Activated CD4-positive, alpha-beta memory T cell treated with anti-CD3 and anti-CD28 coated beads for 36 hours (primary cell): ENCODE data around the gene HPCAL1. TPM values are rescaled to one million over a fixed set of nuclear protein-coding genes. Genes with fewer than 3 reads are reported as not detected.

ENCODE experiments used
- CTCF ChIA-PET: fragments of 350-600 bp; sonication (Branson Sonifier 250); formaldehyde crosslinking; loops from one replicate; lab custom pipeline; 2021; ENCODE audit warnings: antibody characterized with exemption, inconsistent platforms; lab: Charles Lee
- POLR2A ChIA-PET: fragments of 350-600 bp; sonication (Branson Sonifier 250); formaldehyde crosslinking; loops from one replicate; lab custom pipeline; 2021; ENCODE audit warnings: antibody characterized with exemption; lab: Charles Lee
- DNase-seq: peaks from one replicate; pipeline ENCODE4 v3.0.0-alpha.2; 2020
- H3K27ac Mint-ChIP-seq: one replicate; pipeline ENCODE4 v1.8.0; 2021; ENCODE audit warnings: mixed read lengths
- H3K27me3 Mint-ChIP-seq: one replicate; pipeline ENCODE4 v1.8.0; 2021; ENCODE audit warnings: mixed read lengths
- H3K36me3 Mint-ChIP-seq: one replicate; pipeline ENCODE4 v1.8.0; 2021; ENCODE audit warnings: mixed read lengths
- H3K4me1 Mint-ChIP-seq: one replicate; pipeline ENCODE4 v1.8.0; 2021; ENCODE audit warnings: low read depth, mixed read lengths
- H3K4me3 Mint-ChIP-seq: one replicate; pipeline ENCODE4 v1.8.0; 2021; ENCODE audit warnings: mild to moderate bottlenecking, mixed read lengths
- H3K9me3 Mint-ChIP-seq: one replicate; pipeline ENCODE4 v1.8.0; 2021; ENCODE audit warnings: mixed read lengths
- intact Hi-C: fragments of 100-400 bp; cut with micrococcal nuclease; formaldehyde crosslinking; loops from one replicate; pipeline ENCODE4 v1.15.1; 2023
- total RNA-seq, 2 experiments: library from RNA; stranded (reverse); gene quantifications; one replicate each; pipeline ENCODE4 v1.2.3, GENCODE V29; 2021

HPCAL1 gene
- total RNA-seq, 2 experiments from 2014 or later, result 82.2 to 82.6 TPM

DNA sequence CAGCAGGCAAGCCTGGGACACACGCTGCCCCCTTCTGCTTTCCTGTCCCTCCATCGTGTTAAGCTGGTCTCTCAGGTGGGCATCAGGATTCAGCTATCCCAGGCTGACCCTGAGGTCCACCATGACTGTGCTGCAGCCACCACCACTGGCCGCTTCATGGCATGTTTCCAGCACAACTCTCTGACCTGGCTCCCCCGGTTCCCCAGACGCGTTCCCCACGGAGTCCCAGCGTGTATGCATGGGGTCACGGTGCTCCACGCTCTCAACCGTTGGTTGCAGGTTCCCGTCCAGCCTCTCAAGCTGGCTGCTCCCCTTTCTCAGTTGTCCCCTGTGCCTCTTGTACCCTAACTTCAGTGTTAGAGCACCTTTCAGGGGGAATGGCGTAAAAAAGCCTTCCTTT lies 20.3 kb downstream of the HPCAL1 start:
- Mint-ChIP-seq H3K27me3 (no peaks in the 10 kb centered on the region), H3K36me3 (peaks cover 8% of the 10 kb centered on the region), H3K9me3 (no peaks in the 10 kb centered on the region), H3K4me3 (no peak overlapping the region), H3K27ac (no peak overlapping the region), H3K4me1 (peaks cover 62% of the 10 kb centered on the region)
- DNase-seq, result no peak
- intact Hi-C loops, result no loop called here
- ChIA-PET POLR2A (interaction anchor here (1.2 kb wide), 1 partner anchor 9 kb away, joined by 4 read pairs; no protein-coding TSS in a partner anchor), CTCF (interaction anchor here (1.0 to 1.9 kb wide), 4 partner anchors 8 to 85 kb away, joined by 3 to 5 read pairs (median 4); partner anchors contain the start of gene HPCAL1)

GRCh38 chr2:10323535-10323934 lies 20.8 kb downstream of the HPCAL1 start:
- DNase-seq, result no peak
- H3K4me3 Mint-ChIP-seq, result no peak overlapping the region
- intact Hi-C loops, result no loop called here
- H3K27me3 Mint-ChIP-seq, result no peaks in the 10 kb centered on the region
- no peaks in the 10 kb centered on the region for H3K9me3 Mint-ChIP-seq
- CTCF ChIA-PET, result interaction anchor here (1.0 to 1.9 kb wide), 4 partner anchors 8 to 85 kb away, joined by 3 to 5 read pairs (median 4); partner anchors contain the start of gene HPCAL1
- peaks cover 68% of the 10 kb centered on the region for H3K4me1 Mint-ChIP-seq
- peaks cover 8% of the 10 kb centered on the region for H3K36me3 Mint-ChIP-seq
- H3K27ac Mint-ChIP-seq, result no peak overlapping the region
- POLR2A ChIA-PET, result interaction anchor here (1.2 kb wide), 1 partner anchor 8 kb away, joined by 4 read pairs; no protein-coding TSS in a partner anchor

DNA sequence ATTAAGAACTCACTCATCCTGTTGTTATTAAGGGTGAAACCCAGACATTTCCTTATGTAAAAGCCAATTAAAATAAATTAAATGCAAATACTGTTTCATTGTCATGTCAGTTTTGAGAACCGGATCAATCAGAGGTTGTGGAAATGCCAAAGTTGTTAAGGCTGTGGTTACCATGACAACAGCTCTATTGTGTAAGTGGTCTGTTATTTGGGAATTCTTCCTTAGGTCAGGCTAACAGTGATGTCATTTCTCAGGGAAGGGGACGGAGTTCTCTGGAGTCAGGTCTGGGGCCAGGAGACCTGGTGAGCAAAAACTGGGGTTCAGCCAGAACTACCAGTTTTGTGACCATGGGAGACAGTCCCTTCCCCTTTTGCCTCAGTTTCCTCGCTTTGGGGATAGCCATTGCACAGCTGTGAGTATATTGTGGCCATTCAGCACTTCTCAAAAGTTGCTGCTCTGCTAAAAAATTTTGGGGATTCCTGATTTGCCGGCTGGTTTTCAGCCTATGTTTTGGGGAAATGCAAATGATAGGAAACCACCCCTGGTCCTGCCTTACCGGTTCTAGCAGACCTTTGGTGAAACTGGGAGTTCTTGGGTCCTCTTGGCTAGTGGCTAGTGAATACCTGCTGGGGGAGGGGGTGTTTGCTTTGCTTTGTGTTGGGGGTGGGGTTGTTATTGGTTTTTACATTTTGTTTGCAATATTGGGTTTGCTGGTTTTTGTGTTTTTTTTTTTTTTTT lies 21.6 kb downstream of the HPCAL1 start:
- H3K36me3 Mint-ChIP-seq, result peaks cover 8% of the 10 kb centered on the region
- CTCF ChIA-PET, result interaction anchor here (1.0 to 1.9 kb wide), 3 partner anchors 19 to 84 kb away, joined by 3 to 5 read pairs (median 5); partner anchors contain the start of gene HPCAL1
- POLR2A ChIA-PET, result no interaction called here
- intact Hi-C loops, result no loop called here
- H3K9me3 Mint-ChIP-seq, result no peaks in the 10 kb centered on the region
- DNase-seq, result no peak
- H3K4me1 Mint-ChIP-seq, result peaks cover 70% of the 10 kb centered on the region
- H3K27me3 Mint-ChIP-seq, result no peaks in the 10 kb centered on the region
- no peak overlapping the region for H3K27ac Mint-ChIP-seq
- no peak overlapping the region for H3K4me3 Mint-ChIP-seq

DNA sequence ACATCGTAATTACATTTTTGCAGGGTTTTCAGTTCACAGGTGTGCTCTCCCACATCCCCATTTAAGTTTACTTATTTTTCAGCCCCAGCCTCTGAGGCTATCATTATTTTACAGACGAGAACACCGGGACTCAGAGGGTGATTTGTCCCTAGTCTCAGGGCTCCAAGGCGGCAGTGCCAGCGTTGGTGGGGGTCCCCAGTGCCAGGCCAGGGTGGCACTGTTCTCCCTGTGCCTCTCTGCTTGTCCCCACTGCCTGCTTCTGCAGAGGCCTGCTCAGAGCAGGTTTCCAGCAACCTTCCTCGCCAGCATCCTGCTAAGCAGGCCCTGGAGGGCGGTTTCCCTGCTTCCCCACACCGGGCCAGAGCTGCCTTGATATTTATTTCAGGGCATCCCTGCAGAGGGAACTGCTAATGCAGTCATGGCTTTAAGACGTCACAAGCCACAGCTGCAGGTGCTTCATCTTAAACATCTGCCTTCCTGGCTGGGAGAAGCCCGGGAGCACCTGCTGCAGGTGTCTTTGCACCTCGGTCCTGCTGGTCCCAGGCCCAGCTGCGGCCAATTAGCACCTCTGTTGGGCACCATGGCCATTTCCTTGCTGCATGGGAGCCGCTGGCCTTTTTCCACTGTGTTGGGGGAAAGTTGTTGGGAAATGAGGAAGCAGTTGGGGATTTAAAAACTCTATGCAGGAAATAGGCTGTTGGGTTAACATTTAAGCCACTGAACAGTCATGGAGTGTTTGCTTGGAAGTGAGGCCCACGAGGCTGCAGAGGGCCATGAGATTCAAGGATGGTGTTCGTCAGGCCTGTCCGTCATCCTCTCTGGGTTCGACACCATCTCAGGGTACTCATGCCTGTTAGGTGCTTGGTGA lies 22.8 kb downstream of the HPCAL1 start:
- Mint-ChIP-seq H3K9me3 (no peaks in the 10 kb centered on the region), H3K4me3 (no peak overlapping the region), H3K4me1 (peaks cover 78% of the 10 kb centered on the region), H3K27me3 (no peaks in the 10 kb centered on the region), H3K36me3 (peaks cover 11% of the 10 kb centered on the region), H3K27ac (no peak overlapping the region)
- POLR2A ChIA-PET, result no interaction called here
- CTCF ChIA-PET, result interaction anchor here (8.0 kb wide), 1 partner anchor 83 kb away, joined by 79 read pairs; no protein-coding TSS in a partner anchor
- intact Hi-C loops, result no loop called here
- DNase-seq, result no peak

DNA sequence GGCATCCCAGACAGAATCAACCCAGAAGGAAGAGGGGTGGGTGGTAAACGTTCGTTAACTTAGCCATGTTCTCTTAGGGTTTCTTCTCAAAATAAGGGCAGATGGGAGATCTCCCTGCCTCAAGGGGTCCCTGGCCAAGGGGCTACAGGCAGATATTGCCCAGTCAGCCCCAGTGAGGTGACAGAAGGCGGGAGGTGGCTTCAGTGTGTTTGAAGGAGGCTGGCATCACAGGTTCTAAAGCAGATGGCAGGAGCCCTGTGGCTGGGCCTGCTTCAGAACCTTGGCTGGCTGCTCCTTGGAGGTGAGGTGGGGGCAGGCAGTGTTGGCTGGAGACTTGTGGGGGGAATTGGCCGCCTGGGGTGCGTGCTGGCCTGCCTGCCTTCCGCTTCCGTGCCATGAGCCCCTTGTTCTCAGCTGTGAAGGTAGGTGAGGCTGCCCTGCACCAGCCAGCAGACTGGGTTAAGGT lies 23.5 kb downstream of the HPCAL1 start:
- H3K36me3 Mint-ChIP-seq, result peaks cover 11% of the 10 kb centered on the region
- ChIA-PET POLR2A (no interaction called here), CTCF (interaction anchor here (0.9 to 8.0 kb wide), 2 partner anchors 22 to 83 kb away, joined by 3 to 79 read pairs; no protein-coding TSS in a partner anchor)
- H3K4me3 Mint-ChIP-seq, result no peak overlapping the region
- no peaks in the 10 kb centered on the region for H3K9me3 Mint-ChIP-seq
- H3K27me3 Mint-ChIP-seq, result no peaks in the 10 kb centered on the region
- no peak for DNase-seq
- no peak overlapping the region for H3K27ac Mint-ChIP-seq
- intact Hi-C loops, result no loop called here
- peaks cover 81% of the 10 kb centered on the region for H3K4me1 Mint-ChIP-seq

GRCh38 chr2:10326707-10327594 lies 24.2 kb downstream of the HPCAL1 start:
- H3K27me3 Mint-ChIP-seq, result no peaks in the 10 kb centered on the region
- H3K27ac Mint-ChIP-seq, result peak overlapping the region; percentile 3
- H3K9me3 Mint-ChIP-seq, result no peaks in the 10 kb centered on the region
- POLR2A ChIA-PET, result no interaction called here
- CTCF ChIA-PET, result interaction anchor here (0.9 to 8.0 kb wide), 3 partner anchors 23 to 108 kb away, joined by 3 to 79 read pairs (median 10); no protein-coding TSS in a partner anchor
- DNase-seq, result no peak
- peaks cover 86% of the 10 kb centered on the region for H3K4me1 Mint-ChIP-seq
- H3K4me3 Mint-ChIP-seq, result no peak overlapping the region
- peaks cover 7% of the 10 kb centered on the region for H3K36me3 Mint-ChIP-seq
- intact Hi-C loops, result no loop called here

- H3K27me3 Mint-ChIP-seq, result no peaks in the 10 kb centered on the region
- H3K27ac Mint-ChIP-seq, result peak overlapping the region; percentile 90
- peaks cover 7% of the 10 kb centered on the region for H3K36me3 Mint-ChIP-seq
- DNase-seq, result peak; percentile 37
- ChIA-PET CTCF (interaction anchor here (0.7 to 8.0 kb wide), 9 partner anchors 11 to 256 kb away, joined by 3 to 79 read pairs (median 4); no protein-coding TSS in a partner anchor), POLR2A (interaction anchor here (1.0 to 1.5 kb wide), 3 partner anchors 15 to 26 kb away, joined by 3 to 4 read pairs (median 3); partner anchors contain the start of gene HPCAL1)
- H3K4me1 Mint-ChIP-seq, result peaks cover 91% of the 10 kb centered on the region
- no peak overlapping the region for H3K4me3 Mint-ChIP-seq
- H3K9me3 Mint-ChIP-seq, result no peaks in the 10 kb centered on the region
- intact Hi-C loops, result loop anchor here (1.0 kb wide), 1 partner anchor 8 kb away; no protein-coding TSS in a partner anchor
Measured at GRCh38 chr2:10327896-10328669, 25.4 kb downstream of the HPCAL1 start.

GRCh38 chr2:10328670-10329579 lies 26.2 kb downstream of the HPCAL1 start:
- Mint-ChIP-seq H3K36me3 (peaks cover 7% of the 10 kb centered on the region), H3K27me3 (no peaks in the 10 kb centered on the region), H3K9me3 (no peaks in the 10 kb centered on the region), H3K27ac (peak overlapping the region; percentile 90), H3K4me1 (peaks cover 91% of the 10 kb centered on the region), H3K4me3 (peak overlapping the region; percentile 86)
- intact Hi-C loops, result loop anchor here (1.0 kb wide), 2 partner anchors 9 to 24 kb away; no protein-coding TSS in a partner anchor
- POLR2A ChIA-PET, result interaction anchor here (0.6 to 3.8 kb wide), 7 partner anchors 11 to 299 kb away, joined by 3 to 65 read pairs (median 3); partner anchors contain the start of gene HPCAL1
- DNase-seq, result no peak
- CTCF ChIA-PET, result interaction anchor here (0.7 to 8.0 kb wide), 10 partner anchors 10 to 204 kb away, joined by 3 to 79 read pairs (median 4); partner anchors contain the start of gene HPCAL1

DNA sequence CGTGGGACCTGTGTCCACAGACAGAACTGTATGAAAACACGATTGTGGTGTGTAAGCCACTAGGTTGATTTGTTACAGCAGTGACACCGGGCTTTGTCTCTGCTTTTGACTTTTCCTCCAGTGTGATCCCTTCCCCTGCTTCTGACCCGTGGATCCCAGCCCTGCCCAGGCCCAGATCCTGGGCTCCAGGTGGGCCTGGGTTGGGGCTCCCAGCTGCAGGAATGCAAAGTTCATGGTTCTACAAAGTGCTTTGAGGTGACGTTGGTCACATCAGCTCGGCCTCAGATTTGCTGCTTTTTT lies 26.8 kb downstream of the HPCAL1 start:
- peaks cover 86% of the 10 kb centered on the region for H3K4me1 Mint-ChIP-seq
- H3K4me3 Mint-ChIP-seq, result peak overlapping the region; percentile 86
- no peaks in the 10 kb centered on the region for H3K27me3 Mint-ChIP-seq
- POLR2A ChIA-PET, result interaction anchor here (0.6 to 3.8 kb wide), 5 partner anchors 11 to 300 kb away, joined by 3 to 65 read pairs (median 3); partner anchors contain the start of gene HPCAL1
- H3K9me3 Mint-ChIP-seq, result no peaks in the 10 kb centered on the region
- H3K27ac Mint-ChIP-seq, result peak overlapping the region; percentile 90
- peaks cover 7% of the 10 kb centered on the region for H3K36me3 Mint-ChIP-seq
- DNase-seq, result no peak
- CTCF ChIA-PET, result interaction anchor here (1.4 to 8.0 kb wide), 4 partner anchors 16 to 205 kb away, joined by 5 to 79 read pairs (median 19); partner anchors contain the start of gene HPCAL1
- intact Hi-C loops, result loop anchor here (1.0 kb wide), 1 partner anchor 24 kb away; no protein-coding TSS in a partner anchor
